Raji (cell line): ENCODE measurements around the gene TEX54.

Experiments
- POLR2A ChIP-seq: IDR thresholded peaks from 2 replicates; pipeline ENCODE4 v1.6.1; 2011; ENCODE audit warnings: low read depth, low read length, control low read depth; ENCODE audit not compliant: insufficient read depth

Gene TEX54

GRCh38 chr11:62805961-62806441, 26.6 kb downstream of the TEX54 start:
- TF ChIP-seq POLR2A: no peak

GRCh38 chr11:62805076-62805892, 27.4 kb downstream of the TEX54 start, which contains the start of gene NXF1:
NXF1 (minus strand) TSS chr11:62805440; CDS start chr11:62805356, 84 bp downstream.
- peak; percentile 100 for TF ChIP-seq POLR2A

- TF ChIP-seq POLR2A: no peak
Measured at GRCh38 chr11:62804310-62805075, 28.1 kb downstream of the TEX54 start.

GRCh38 chr11:62801071-62801470, 31.6 kb downstream of the TEX54 start:
- no peak for TF ChIP-seq POLR2A

GRCh38 chr11:62799486-62799885, 33.2 kb downstream of the TEX54 start:
- no peak for TF ChIP-seq POLR2A

GRCh38 chr11:62796281-62796680, 36.4 kb downstream of the TEX54 start:
- no peak for TF ChIP-seq POLR2A

- TF ChIP-seq POLR2A: no peak
Measured at GRCh38 chr11:62794201-62794775, 38.4 kb downstream of the TEX54 start.

- TF ChIP-seq POLR2A: no peak
Measured at GRCh38 chr11:62792202-62792575, 40.5 kb downstream of the TEX54 start.

- peak; percentile 98 for TF ChIP-seq POLR2A
Measured at GRCh38 chr11:62791501-62792201, 41.0 kb downstream of the TEX54 start, which contains the start of gene TMEM223. TMEM223 (minus strand) TSS chr11:62792006; CDS start chr11:62791994, 12 bp downstream.

GRCh38 chr11:62789576-62789975, 43.1 kb downstream of the TEX54 start:
- no peak for TF ChIP-seq POLR2A

- no peak for TF ChIP-seq POLR2A
Measured at GRCh38 chr11:62788991-62789390, 43.6 kb downstream of the TEX54 start.

GRCh38 chr11:62787005-62787759, 45.5 kb downstream of the TEX54 start, which contains the start of gene TMEM179B:
TMEM179B (plus strand) TSS chr11:62787402; CDS start chr11:62787432, 30 bp downstream.
- peak; percentile 99 for TF ChIP-seq POLR2A

- TF ChIP-seq POLR2A: no peak
Measured at GRCh38 chr11:62786318-62787004, 46.2 kb downstream of the TEX54 start.
